OCI-LY1 (cell line): ENCODE measurements around the gene DLD.

Experiments
- CTCF ChIP-seq: fragments of 200-600 bp; sonication (generic), shearing (Covaris generic); IDR thresholded peaks from 2 replicates; pipeline ENCODE4 v1.5.1; 2017; ENCODE audit warnings: mild to moderate bottlenecking, antibody characterized with exemption, low read length, moderate library complexity, mixed read lengths
- EZH2 ChIP-seq: fragments of 200-600 bp; sonication (generic), shearing (Covaris generic); IDR thresholded peaks from 2 replicates; pipeline ENCODE4 v1.8.0; 2017; ENCODE audit warnings: borderline replicate concordance, mixed run types, mild to moderate bottlenecking, antibody characterized with exemption, low read length, moderate library complexity, mixed read lengths

- TF ChIP-seq CTCF = no peak
- TF ChIP-seq EZH2 = no peak
Measured at GRCh38 chr7:107884066-107884818, 6.7 kb upstream of the DLD start.
